DOHH2 (cell line): Measurements from ENCODE around the gene KBTBD2.

Source experiments
- H3F3A ChIP-seq: fragments of 200-600 bp; sonication (generic), shearing (Covaris generic); 2 replicates; pipeline ENCODE4 v1.6.0; 2016; ENCODE audit warnings: antibody characterized with exemption, mild to moderate bottlenecking; ENCODE audit not compliant: control insufficient read depth, insufficient read depth
- H3K27ac ChIP-seq: fragments of 200-600 bp; sonication (generic); 2 replicates; pipeline ENCODE4 v1.5.1; 2014; ENCODE audit warnings: low read depth, mild to moderate bottlenecking, low read length, moderate library complexity
- H3K27me3 ChIP-seq: fragments of 200-600 bp; sonication (generic); 2 replicates; pipeline ENCODE4 v1.6.1; 2014; ENCODE audit warnings: mild to moderate bottlenecking, low read length, mixed read lengths; ENCODE audit not compliant: control insufficient read depth
- H3K36me3 ChIP-seq: fragments of 200-600 bp; sonication (generic); 2 replicates; pipeline ENCODE4 v1.6.1; 2014; ENCODE audit warnings: mild to moderate bottlenecking, low read length, moderate library complexity, mixed read lengths; ENCODE audit not compliant: control insufficient read depth
- H3K4me1 ChIP-seq: fragments of 200-600 bp; sonication (generic); 2 replicates; pipeline ENCODE4 v1.6.1; 2014; ENCODE audit warnings: mild to moderate bottlenecking, low read length, mixed read lengths; ENCODE audit not compliant: control insufficient read depth
- H3K4me2 ChIP-seq: fragments of 200-600 bp; sonication (generic); 2 replicates; pipeline ENCODE4 v1.6.0; 2014; ENCODE audit warnings: mild to moderate bottlenecking, low read length, moderate library complexity
- H3K4me3 ChIP-seq: fragments of 200-600 bp; sonication (generic); 2 replicates; pipeline ENCODE4 v1.5.1; 2014; ENCODE audit warnings: mild to moderate bottlenecking, low read length, mixed read lengths
- H3K79me2 ChIP-seq: fragments of 200-600 bp; sonication (generic); 2 replicates; pipeline ENCODE4 v1.6.1; 2014; ENCODE audit warnings: mild to moderate bottlenecking, low read length, mixed read lengths; ENCODE audit not compliant: control insufficient read depth
- H3K9me2 ChIP-seq: fragments of 200-600 bp; sonication (generic); replicated peaks from 2 replicates; pipeline ENCODE4 v1.6.1; 2014; ENCODE audit warnings: mild to moderate bottlenecking, low read length, mixed read lengths; ENCODE audit not compliant: control insufficient read depth
- H3K9me3 ChIP-seq: fragments of 200-600 bp; sonication (generic); 2 replicates; pipeline ENCODE4 v1.6.1; 2014; ENCODE audit warnings: antibody characterized with exemption, low read length, mixed read lengths; ENCODE audit not compliant: control insufficient read depth, insufficient read depth
- H4K20me1 ChIP-seq: fragments of 200-600 bp; sonication (generic); 2 replicates; pipeline ENCODE4 v1.6.0; 2014; ENCODE audit warnings: low read depth, mild to moderate bottlenecking, antibody characterized with exemption, low read length, moderate library complexity; ENCODE audit not compliant: control insufficient read depth, insufficient read depth
- CTCF ChIP-seq: fragments of 200-600 bp; sonication (generic); IDR thresholded peaks from one replicate; pipeline ENCODE4 v1.5.1; 2014; ENCODE audit warnings: antibody characterized with exemption, mild to moderate bottlenecking, low read depth, low read length; ENCODE audit not compliant: poor library complexity, severe bottlenecking
- EZH2phosphoT487 ChIP-seq: fragments of 200-600 bp; sonication (generic); IDR thresholded peaks from 2 replicates; pipeline ENCODE4 v1.6.1; 2017; ENCODE audit warnings: borderline replicate concordance, mild to moderate bottlenecking, antibody characterized with exemption, low read length, moderate library complexity, mixed read lengths

Gene KBTBD2

GRCh38 chr7:32936689-32937088 is 45.1 kb upstream of the KBTBD2 start:
- Histone ChIP-seq H3K27ac (no peak overlapping the region), H3K9me2 (no peaks in the 10 kb centered on the region), H3K79me2 (no peaks in the 10 kb centered on the region), H3F3A (no peaks in the 10 kb centered on the region), H3K9me3 (no peaks in the 10 kb centered on the region), H4K20me1 (no peaks in the 10 kb centered on the region), H3K4me1 (no peaks in the 10 kb centered on the region), H3K4me3 (no peak overlapping the region), H3K27me3 (peaks cover 8% of the 10 kb centered on the region), H3K36me3 (no peaks in the 10 kb centered on the region), H3K4me2 (no peak overlapping the region)
- TF ChIP-seq EZH2phosphoT487 (no peak), CTCF (no peak)

GRCh38 chr7:32935558-32935957 is 44.0 kb upstream of the KBTBD2 start:
- Histone ChIP-seq H3K79me2 (no peaks in the 10 kb centered on the region), H3K4me3 (no peak overlapping the region), H3F3A (no peaks in the 10 kb centered on the region), H3K9me2 (no peaks in the 10 kb centered on the region), H3K27ac (no peak overlapping the region), H3K27me3 (peaks cover 3% of the 10 kb centered on the region; the same call in 1 of the 2 replicates), H3K4me1 (no peaks in the 10 kb centered on the region), H3K4me2 (no peak overlapping the region), H3K9me3 (no peaks in the 10 kb centered on the region), H4K20me1 (no peaks in the 10 kb centered on the region), H3K36me3 (no peaks in the 10 kb centered on the region)
- TF ChIP-seq EZH2phosphoT487 (no peak), CTCF (no peak)

- Histone ChIP-seq H3K79me2 (no peaks in the 10 kb centered on the region), H3K27me3 (peaks cover 3% of the 10 kb centered on the region; the same call in 1 of the 2 replicates), H3K9me3 (no peaks in the 10 kb centered on the region), H4K20me1 (no peaks in the 10 kb centered on the region), H3K9me2 (no peaks in the 10 kb centered on the region), H3K4me1 (peaks cover 3% of the 10 kb centered on the region), H3K4me3 (no peak overlapping the region), H3K4me2 (no peak overlapping the region), H3F3A (no peaks in the 10 kb centered on the region), H3K36me3 (no peaks in the 10 kb centered on the region), H3K27ac (no peak overlapping the region)
- TF ChIP-seq EZH2phosphoT487 (no peak), CTCF (no peak)
Observed at GRCh38 chr7:32930378-32930777, 38.8 kb upstream of the KBTBD2 start.
